Heart right ventricle (tissue), 16 donors: Measurements from ENCODE around the gene PKD1L1. TPM values are rescaled to one million over a fixed set of nuclear protein-coding genes. Genes with fewer than 3 reads are reported as not detected.

ENCODE experiments used
- ATAC-seq, 8 donors: fragments of 200-7000 bp; cut with Tn5 transposase; one replicate each; pipeline ENCODE4 v1.9.1; 2020; ENCODE audit warnings: mild to moderate bottlenecking in 8 of 8, moderate library complexity in 8 of 8, moderate number of reproducible peaks in 1 of 8
- DNase-seq, 2 donors: peaks; one replicate each; pipeline ENCODE4 v3.0.0-alpha.2; 2020
- H3K27ac ChIP-seq, 10 donors: fragments of 200-600 bp; sonication (generic) in 2 of 10; one replicate each; pipeline versions ENCODE4 v1.5.0 to v1.8.0; 2020 to 2022; ENCODE audit warnings: mild to moderate bottlenecking in 3 of 10
- H3K27me3 ChIP-seq, 7 donors: fragments of 200-600 bp; one replicate each; pipeline ENCODE4 v1.8.0; 2021 to 2022; ENCODE audit warnings: mild to moderate bottlenecking in 2 of 7
- H3K36me3 ChIP-seq, 9 donors: fragments of 200-600 bp; sonication (generic) in 1 of 9; one replicate each; pipeline versions ENCODE4 v1.5.0 to v1.8.0; 2020 to 2022; ENCODE audit warnings: mild to moderate bottlenecking in 2 of 9
- H3K4me1 ChIP-seq, 9 donors: fragments of 200-600 bp; sonication (generic) in 1 of 9; one replicate each; pipeline versions ENCODE4 v1.5.0 to v1.8.0; 2020 to 2022; ENCODE audit warnings: mild to moderate bottlenecking in 4 of 9
- H3K4me3 ChIP-seq, 10 donors: fragments of 200-600 bp; sonication (generic) in 2 of 10; one replicate each; pipeline versions ENCODE4 v1.5.0 to v1.8.0; 2020 to 2022; ENCODE audit warnings: mild to moderate bottlenecking in 7 of 10, moderate library complexity in 2 of 10
- H3K9me3 ChIP-seq, 11 donors: fragments of 200-600 bp in 10 of 11; sonication (generic) in 2 of 11; one replicate each; pipeline versions ENCODE4 v1.5.0 to v1.8.0; 2013 to 2022; ENCODE audit warnings: mild to moderate bottlenecking in 2 of 11, control low read depth in 1 of 11, moderate library complexity in 1 of 11
- CTCF ChIP-seq, 9 donors: fragments of 200-600 bp; sonication (generic) in 2 of 9; IDR thresholded peaks; one replicate each; pipeline versions ENCODE4 v1.5.0 to v1.8.0; 2021 to 2022; ENCODE audit warnings: antibody characterized with exemption in 9 of 9, mild to moderate bottlenecking in 5 of 9, moderate library complexity in 1 of 9
- WGBS, 2 donors: extraction: QIAGEN DNeasy Blood & Tissue Kit; methylation state at CpG; one replicate each; pipeline ENCODE4 v1.1.7; 2013; ENCODE audit warnings: inconsistent platforms in 1 of 2; 5-methylcytosine and 5-hydroxymethylcytosine counted together
- intact Hi-C, 10 donors: fragments of 100-400 bp; cut with DNase I; formaldehyde crosslinking; loops; one replicate each; pipeline versions ENCODE4 v1.11.1 to v1.14.2; 2022
- polyA plus RNA-seq, 2 donors: library from polyadenylated mRNA; stranded (reverse); fragments of 200-250 nt; gene quantifications; one replicate each; pipeline ENCODE4 v1.2.3, GENCODE V29; 2013
- total RNA-seq, 10 donors: library from RNA; stranded (reverse); fragmentation: NEBNext Ultra II Directional in 3 of 10; extraction: Animal tissue kit (Norgen Biotek cat#: 25700) in 3 of 10; gene quantifications; one replicate each; pipeline versions ENCODE4 v1.2.1 to v1.2.4, GENCODE V29; 2021 to 2023
- donor health status: Arrhythmogenic right ventricular cardiomyopathy.
- donor health status: ischemic (EF 13 %, LVEDD 7.1; RV severe dilation, severe dysfunction).
- donor health status: healthy with polysubstance abuse.
- donor health status: DM: no; HTN: yes; CAD: no.
- donor health status: DM: no; HTN: no; CAD: no.
- donor health status: ischemic (EF 25% LVEDD 6.9; RV normal size, moderate dysfunction).
- donor health status: ischemic (EF 25% LVEDD 5.7; RV mildly dilated, moderate dysfunction).
- donor health status: healthy.
- donor health status: DM: yes; HTN: yes; CAD: no.
- donor health status: Ischemic cardiomyopathy.
- donor health status: ischemic (EF 35%, LVEDD 5.7; RV mildly dilated, moderate dysfunction).
- donor health status: nonischemic (EF 11% LVEDD 7.7; RV severe dilation, severe dysfunction).
- donor health status: DM: yes; HTN: yes; CAD: no.
- donor health status: PGD.
- donor health status: ischemic (EF 29% LVEDD 5.4; RV normal size, mild dysfunction).
- donor health status: nonischemic (EF 23%, LVEDD 6.1; RV moderate dilation, normal function).

PKD1L1 gene
- total and polyA plus RNA-seq, 12 donors, result 1.5 to 4.7 (median 2.4) TPM

- Histone ChIP-seq H3K27me3 (no peaks in the 10 kb centered on the region), H3K9me3 (no peaks in the 10 kb centered on the region), H3K4me1 (peaks cover 0 to 35% (median 17%) of the 10 kb centered on the region in 9 donors), H3K36me3 (peaks cover 0 to 94% (median 67%) of the 10 kb centered on the region in 9 donors), H3K27ac (no peak overlapping the region), H3K4me3 (no peak overlapping the region)
- DNase-seq (no peak), ATAC-seq (no peak)
- TF ChIP-seq CTCF (IDR thresholded peaks at IDR 0.05), result no peak
- intact Hi-C loops, result loop anchor here in 2 of 10 donors (5.0 to 10.0 kb wide), 2 partner anchors 171 to 698 kb away; no protein-coding TSS in a partner anchor
- WGBS, 2 donors, result 87 to 94% methylated on average over 5 of the region's 5 CpGs
These were observed 17.2 kb upstream of the PKD1L1 start for GRCh38 chr7:47965456-47965855.

DNA sequence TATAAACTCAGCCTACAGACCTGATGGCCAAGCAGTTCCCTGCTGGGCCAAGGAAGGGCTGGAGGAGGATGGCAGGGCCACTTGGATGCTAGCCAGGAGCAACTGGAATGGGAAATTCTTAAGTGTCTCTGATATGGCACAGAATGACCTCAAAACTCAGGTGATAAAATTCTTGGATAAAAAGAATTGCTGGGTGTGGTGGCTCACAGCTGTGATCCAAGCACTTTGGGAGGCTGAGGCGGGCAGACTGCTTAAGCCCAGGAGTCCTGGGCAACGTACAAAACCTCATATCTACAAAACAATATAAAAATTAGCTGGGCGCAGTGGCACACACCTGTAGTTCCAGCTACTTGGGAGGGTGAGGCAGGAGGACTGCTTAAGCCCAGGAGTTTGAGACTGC, 14.0 kb upstream of the PKD1L1 start:
- TF ChIP-seq CTCF (IDR thresholded peaks at IDR 0.05), result no peak
- WGBS, 2 donors, result 95 to 96% methylated on average over 3 of the region's 3 CpGs
- H3K27ac ChIP-seq, result peak overlapping the region in 1 of 10 donors; percentile 31
- intact Hi-C loops, result loop anchor here in 2 of 10 donors (10.0 kb wide), 1 partner anchor 167 kb away; no protein-coding TSS in a partner anchor
- DNase-seq (no peak), ATAC-seq (no peak)
- no peak overlapping the region for H3K4me3 ChIP-seq
- H3K4me1 ChIP-seq, result peaks cover 0 to 17% (median 0%) of the 10 kb centered on the region in 9 donors
- no peaks in the 10 kb centered on the region for H3K27me3 ChIP-seq
- no peaks in the 10 kb centered on the region for H3K9me3 ChIP-seq
- peaks cover 0 to 80% (median 63%) of the 10 kb centered on the region in 9 donors for H3K36me3 ChIP-seq

DNA sequence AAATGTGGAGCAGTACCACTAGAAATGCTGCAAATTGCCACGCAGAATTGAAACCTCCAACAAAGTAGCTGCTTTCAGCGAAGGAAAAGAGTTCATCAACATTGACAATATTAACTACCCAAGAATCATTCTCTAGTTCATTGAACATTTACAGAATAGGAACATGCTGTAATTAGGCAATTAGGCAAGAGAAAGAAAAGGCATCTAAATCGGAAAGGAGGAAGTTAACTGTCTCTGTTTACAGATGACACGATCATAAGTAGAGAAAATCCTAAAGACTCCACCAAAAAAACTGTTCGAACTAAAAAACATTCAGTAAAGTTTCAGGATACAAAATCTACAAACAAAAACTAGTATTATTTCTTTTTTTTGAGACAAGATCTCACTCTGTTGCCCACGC, 8.9 kb upstream of the PKD1L1 start:
- WGBS, 2 donors, result 80 to 83% methylated on average over 6 of the region's 6 CpGs
- peaks cover 0 to 12% (median 4%) of the 10 kb centered on the region in 9 donors for H3K4me1 ChIP-seq
- TF ChIP-seq CTCF (IDR thresholded peaks at IDR 0.05), result no peak
- ATAC-seq (no peak), DNase-seq (no peak)
- H3K9me3 ChIP-seq, result no peaks in the 10 kb centered on the region
- intact Hi-C loops, result no loop called here
- H3K36me3 ChIP-seq, result peaks cover 0 to 69% (median 21%) of the 10 kb centered on the region in 9 donors
- no peaks in the 10 kb centered on the region for H3K27me3 ChIP-seq
- no peak overlapping the region for H3K4me3 ChIP-seq
- no peak overlapping the region for H3K27ac ChIP-seq

- no peaks in the 10 kb centered on the region for H3K27me3 ChIP-seq
- no peak for DNase-seq
- H3K4me1 ChIP-seq, result peaks cover 0 to 18% (median 8%) of the 10 kb centered on the region in 9 donors
- WGBS, 2 donors, result 76 to 84% methylated on average over 6 of the region's 6 CpGs
- no peak overlapping the region for H3K4me3 ChIP-seq
- no peak for TF ChIP-seq CTCF (IDR thresholded peaks at IDR 0.05)
- no peaks in the 10 kb centered on the region for H3K9me3 ChIP-seq
- H3K36me3 ChIP-seq, result peaks cover 0 to 60% (median 13%) of the 10 kb centered on the region in 9 donors
- no peak overlapping the region for H3K27ac ChIP-seq
- ATAC-seq, result peak in 1 of 8 donors; percentile 39
- intact Hi-C loops, result no loop called here
These were observed 8.0 kb upstream of the PKD1L1 start for GRCh38 chr7:47956220-47956619.
